Measurements from ENCODE around the gene DCAF17.

DNA sequence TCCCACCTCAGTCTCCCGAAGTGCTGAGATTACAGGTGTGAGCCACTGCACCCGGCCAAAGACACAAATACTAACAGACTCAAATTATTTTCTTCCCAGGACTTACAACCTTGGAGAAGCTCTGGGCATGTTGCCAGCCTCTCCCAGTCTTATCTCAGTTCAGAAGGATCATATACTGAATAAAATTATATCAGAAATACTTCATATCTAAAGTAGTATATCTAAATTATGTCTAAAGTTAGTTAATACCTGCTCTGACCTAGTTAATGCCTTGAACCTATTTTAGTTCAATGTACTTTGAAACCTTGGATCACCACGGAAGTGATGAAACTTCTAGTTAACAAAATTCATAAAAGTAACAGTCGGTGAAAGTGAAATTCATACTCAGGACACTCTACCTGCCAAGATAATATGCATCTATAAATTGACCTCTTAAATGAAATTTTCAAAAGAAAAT, 53.8 kb downstream of the DCAF17 start:
- TF ChIP-seq, protein P1, sequence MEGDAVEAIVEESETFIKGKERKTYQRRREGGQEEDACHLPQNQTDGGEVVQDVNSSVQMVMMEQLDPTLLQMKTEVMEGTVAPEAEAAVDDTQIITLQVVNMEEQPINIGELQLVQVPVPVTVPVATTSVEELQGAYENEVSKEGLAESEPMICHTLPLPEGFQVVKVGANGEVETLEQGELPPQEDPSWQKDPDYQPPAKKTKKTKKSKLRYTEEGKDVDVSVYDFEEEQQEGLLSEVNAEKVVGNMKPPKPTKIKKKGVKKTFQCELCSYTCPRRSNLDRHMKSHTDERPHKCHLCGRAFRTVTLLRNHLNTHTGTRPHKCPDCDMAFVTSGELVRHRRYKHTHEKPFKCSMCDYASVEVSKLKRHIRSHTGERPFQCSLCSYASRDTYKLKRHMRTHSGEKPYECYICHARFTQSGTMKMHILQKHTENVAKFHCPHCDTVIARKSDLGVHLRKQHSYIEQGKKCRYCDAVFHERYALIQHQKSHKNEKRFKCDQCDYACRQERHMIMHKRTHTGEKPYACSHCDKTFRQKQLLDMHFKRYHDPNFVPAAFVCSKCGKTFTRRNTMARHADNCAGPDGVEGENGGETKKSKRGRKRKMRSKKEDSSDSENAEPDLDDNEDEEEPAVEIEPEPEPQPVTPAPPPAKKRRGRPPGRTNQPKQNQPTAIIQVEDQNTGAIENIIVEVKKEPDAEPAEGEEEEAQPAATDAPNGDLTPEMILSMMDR (IDR thresholded peaks at IDR 0.05) = no peak
- TF ChIP-seq POLR2A (IDR thresholded peaks at IDR 0.05) = no peak

All from thyroid gland (tissue), 4 donors.